ENCODE measurements around the gene PPP3R1. TPM values are rescaled to one million over a fixed set of nuclear protein-coding genes. Genes with fewer than 3 reads are reported as not detected.

PPP3R1 gene
- total and polyA plus RNA-seq, 2 donors (not counting 3 experiments of a cell fraction or from before 2014, with no cell fraction given), result 8.4 to 62.2 TPM

- ChIA-PET CTCF (interaction anchor here (0.7 to 1.6 kb wide), 4 partner anchors 15 to 122 kb away, joined by 3 to 6 read pairs (median 4); no protein-coding TSS in a partner anchor), POLR2A (no interaction called here)
- Histone ChIP-seq H3K27me3 (ENCODE audit: control insufficient read depth in 2 of 2, insufficient read depth in 2 of 2, low read length in 2 of 2) (no peaks in the 10 kb centered on the region), H3K4me3 (replicated peaks in 1 of 3; ENCODE audit: insufficient read depth in 1 of 3, low read depth in 1 of 3, low read length in 3 of 3) (no peak overlapping the region), H3K9me1 (replicated peaks; ENCODE audit: control insufficient read depth, extremely low read depth, insufficient read depth, low read length) (no peaks in the 10 kb centered on the region), H3K9ac (replicated peaks; ENCODE audit: extremely low read depth, insufficient read depth, low read length) (no peak overlapping the region), H3K27ac (ENCODE audit: insufficient read depth, low read depth, low read length) (no peak overlapping the region), H4K20me1 (replicated peaks; ENCODE audit: control insufficient read depth, extremely low read depth, insufficient read depth, low read length) (no peaks in the 10 kb centered on the region), H3K36me3 (ENCODE audit: control insufficient read depth in 2 of 2, extremely low read depth in 1 of 2, insufficient read depth in 2 of 2, low read length in 2 of 2) (peaks cover 3 to 10% of the 10 kb centered on the region in 2 experiments), H3K9me3 (replicated peaks; ENCODE audit: control insufficient read depth, insufficient read depth, low read length) (no peaks in the 10 kb centered on the region), H3K4me1 (ENCODE audit: control insufficient read depth, extremely low read depth, insufficient read depth, low read length) (no peaks in the 10 kb centered on the region), H2AFZ (ENCODE audit: low read depth, low read length) (no peak overlapping the region), H3K4me2 (ENCODE audit: insufficient read depth, low read length) (no peak overlapping the region), H3K79me2 (ENCODE audit: control insufficient read depth, insufficient read depth, low read length) (peaks cover 5% of the 10 kb centered on the region)
- BruUV-seq (replicated peaks), result no TSS peak
- peak in 1 of 2 donors; percentile 4 for TF ChIP-seq CTCF (IDR thresholded peaks at IDR 0.05; ENCODE audit: extremely low read depth in 1 of 2, insufficient read depth in 1 of 2, low read depth in 1 of 2, low read length in 2 of 2)
- no peak for TF ChIP-seq MYC (IDR thresholded peaks at IDR 0.05; ENCODE audit: low read depth, low read length)
- FAIRE-seq (no peak), DNase-seq (ENCODE audit: low read depth, low spot score) (no peak)
- dilution Hi-C loops (cut with MboI; ENCODE audit: extremely low pct_ligation_motif_present, low sequenced_read_pairs) (no loop called here), intact Hi-C loops (cut with micrococcal nuclease) (no loop called here)
Observed at GRCh38 chr2:68169308-68169707, 83.0 kb downstream of the PPP3R1 start.

GRCh38 chr2:68167186-68167585, 85.1 kb downstream of the PPP3R1 start:
- no peak for DNase-seq (ENCODE audit: low read depth, low spot score)
- no peaks in the 10 kb centered on the region for H3K4me1 ChIP-seq (ENCODE audit: control insufficient read depth, extremely low read depth, insufficient read depth, low read length)
- dilution Hi-C loops (cut with MboI; ENCODE audit: extremely low pct_ligation_motif_present, low sequenced_read_pairs) (no loop called here), intact Hi-C loops (cut with micrococcal nuclease) (no loop called here)
- no peak for TF ChIP-seq GATA2 (IDR thresholded peaks at IDR 0.05; ENCODE audit: insufficient read depth, insufficient read length, low read depth, low read length)
- no peak for TF ChIP-seq MAX (IDR thresholded peaks at IDR 0.05; ENCODE audit: insufficient read depth, insufficient read length)
- no peak for TF ChIP-seq EZH2 (IDR thresholded peaks at IDR 0.05; ENCODE audit: borderline replicate concordance, low read depth, low read length, severe bottlenecking)
- no peak for TF ChIP-seq MYC (IDR thresholded peaks at IDR 0.05; ENCODE audit: low read depth, low read length)
- no peak for TF ChIP-seq POLR2AphosphoS5 (IDR thresholded peaks at IDR 0.05; ENCODE audit: insufficient read depth, low read depth, low read length)
- no peak for TF ChIP-seq CTCF (IDR thresholded peaks at IDR 0.05; ENCODE audit: extremely low read depth in 1 of 2, insufficient read depth in 1 of 2, low read depth in 1 of 2, low read length in 2 of 2)
- no peak for TF ChIP-seq JUN (IDR thresholded peaks at IDR 0.05; ENCODE audit: borderline replicate concordance, insufficient read depth, insufficient read length, low read depth)
- TF ChIP-seq FOS (IDR thresholded peaks at IDR 0.05; ENCODE audit: borderline replicate concordance, insufficient read depth, low read length), result no peak
- no peak for TF ChIP-seq POLR2A (IDR thresholded peaks at IDR 0.05; ENCODE audit: low read depth, low read length)
- H3K9me1 ChIP-seq (replicated peaks; ENCODE audit: control insufficient read depth, extremely low read depth, insufficient read depth, low read length), result no peaks in the 10 kb centered on the region
- H2AFZ ChIP-seq (ENCODE audit: low read depth, low read length), result no peak overlapping the region
- peaks cover 9% of the 10 kb centered on the region for H3K79me2 ChIP-seq (ENCODE audit: control insufficient read depth, insufficient read depth, low read length)
- H3K36me3 ChIP-seq (ENCODE audit: control insufficient read depth in 2 of 2, extremely low read depth in 1 of 2, insufficient read depth in 2 of 2, low read length in 2 of 2), result peaks cover 3 to 20% of the 10 kb centered on the region in 2 experiments
- no peaks in the 10 kb centered on the region for H3K27me3 ChIP-seq (ENCODE audit: control insufficient read depth in 2 of 2, insufficient read depth in 2 of 2, low read length in 2 of 2)
- no peak for FAIRE-seq
- no peak overlapping the region for H3K4me3 ChIP-seq (replicated peaks in 1 of 3; ENCODE audit: insufficient read depth in 1 of 3, low read depth in 1 of 3, low read length in 3 of 3)
- H3K27ac ChIP-seq (ENCODE audit: insufficient read depth, low read depth, low read length), result no peak overlapping the region
- no TSS peak for BruUV-seq (replicated peaks)
- H3K9me3 ChIP-seq (replicated peaks; ENCODE audit: control insufficient read depth, insufficient read depth, low read length), result no peaks in the 10 kb centered on the region
- no peak overlapping the region for H3K4me2 ChIP-seq (ENCODE audit: insufficient read depth, low read length)
- ChIA-PET POLR2A (no interaction called here), CTCF (interaction anchor here (1.1 to 1.8 kb wide), 2 partner anchors 8 to 29 kb away, joined by 5 to 8 read pairs; no protein-coding TSS in a partner anchor)
- no peak overlapping the region for H3K9ac ChIP-seq (replicated peaks; ENCODE audit: extremely low read depth, insufficient read depth, low read length)
- no peaks in the 10 kb centered on the region for H4K20me1 ChIP-seq (replicated peaks; ENCODE audit: control insufficient read depth, extremely low read depth, insufficient read depth, low read length)

Data from endothelial cell of umbilical vein (primary cell).